ENCODE results near the gene CD180.

Gene CD180

DNA sequence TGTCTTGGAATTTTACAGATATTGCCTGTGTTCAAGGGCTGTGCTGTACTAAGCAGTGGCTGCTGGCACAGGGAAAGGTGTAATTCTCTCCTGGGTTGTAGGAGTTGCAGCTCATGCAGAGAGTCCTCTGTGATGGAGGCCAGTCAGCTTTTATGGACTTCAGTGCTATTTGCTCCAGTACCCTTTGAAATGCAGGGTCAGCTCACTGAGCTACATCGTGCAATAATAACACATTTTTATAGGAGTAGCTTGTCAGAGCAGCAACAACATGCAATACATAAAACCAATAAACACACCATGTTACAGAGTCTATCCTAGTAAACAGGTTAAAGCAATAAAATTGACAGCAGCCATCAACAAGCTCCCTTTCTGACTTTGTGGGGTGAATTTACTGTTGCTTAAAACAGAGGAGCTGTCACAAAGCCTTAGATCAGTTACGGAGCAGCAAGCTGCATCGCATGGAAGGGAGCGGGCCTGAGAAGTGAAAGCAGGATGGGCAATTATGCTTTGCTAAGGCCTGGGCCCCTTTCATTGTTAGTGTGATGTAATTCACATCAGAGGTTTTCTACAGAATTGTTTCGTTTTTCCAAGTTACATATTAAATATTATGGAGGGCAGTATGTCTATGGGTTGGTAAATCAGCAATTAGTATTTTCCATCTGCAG is 16.8 kb downstream of the CD180 start:
- Histone ChIP-seq H3K27ac (ENCODE audit: low read depth, low read length, poor library complexity, severe bottlenecking) (no peak overlapping the region), H3K4me2 (ENCODE audit: low read length) (no peak overlapping the region), H3K9me2 (ENCODE audit: low read depth, low read length) (no peaks in the 10 kb centered on the region), H3K27me3 (ENCODE audit: insufficient read depth, low read length) (no peaks in the 10 kb centered on the region), H3F3A (ENCODE audit: insufficient read depth, low read length) (no peaks in the 10 kb centered on the region), H4K20me1 (ENCODE audit: insufficient read depth, low read length) (no peaks in the 10 kb centered on the region), H2AFZ (ENCODE audit: low read length) (no peak overlapping the region), H3K4me3 (ENCODE audit: low read depth, low read length, poor library complexity, severe bottlenecking) (no peak overlapping the region), H3K9me3 (ENCODE audit: low read length) (peaks cover 13% of the 10 kb centered on the region), H3K9ac (ENCODE audit: low read length) (no peak overlapping the region), H3K36me3 (ENCODE audit: insufficient read depth, low read length) (peaks cover 75% of the 10 kb centered on the region), H3K79me2 (ENCODE audit: insufficient read depth, low read length) (no peaks in the 10 kb centered on the region), H3K4me1 (ENCODE audit: insufficient read depth, low read length, severe bottlenecking) (no peaks in the 10 kb centered on the region)
- TF ChIP-seq, protein P1, sequence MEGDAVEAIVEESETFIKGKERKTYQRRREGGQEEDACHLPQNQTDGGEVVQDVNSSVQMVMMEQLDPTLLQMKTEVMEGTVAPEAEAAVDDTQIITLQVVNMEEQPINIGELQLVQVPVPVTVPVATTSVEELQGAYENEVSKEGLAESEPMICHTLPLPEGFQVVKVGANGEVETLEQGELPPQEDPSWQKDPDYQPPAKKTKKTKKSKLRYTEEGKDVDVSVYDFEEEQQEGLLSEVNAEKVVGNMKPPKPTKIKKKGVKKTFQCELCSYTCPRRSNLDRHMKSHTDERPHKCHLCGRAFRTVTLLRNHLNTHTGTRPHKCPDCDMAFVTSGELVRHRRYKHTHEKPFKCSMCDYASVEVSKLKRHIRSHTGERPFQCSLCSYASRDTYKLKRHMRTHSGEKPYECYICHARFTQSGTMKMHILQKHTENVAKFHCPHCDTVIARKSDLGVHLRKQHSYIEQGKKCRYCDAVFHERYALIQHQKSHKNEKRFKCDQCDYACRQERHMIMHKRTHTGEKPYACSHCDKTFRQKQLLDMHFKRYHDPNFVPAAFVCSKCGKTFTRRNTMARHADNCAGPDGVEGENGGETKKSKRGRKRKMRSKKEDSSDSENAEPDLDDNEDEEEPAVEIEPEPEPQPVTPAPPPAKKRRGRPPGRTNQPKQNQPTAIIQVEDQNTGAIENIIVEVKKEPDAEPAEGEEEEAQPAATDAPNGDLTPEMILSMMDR (IDR thresholded peaks at IDR 0.05; ENCODE audit: low read length): no peak
- no peak for TF ChIP-seq EZH2 (IDR thresholded peaks at IDR 0.05; ENCODE audit: borderline replicate concordance, low read length)

DNA sequence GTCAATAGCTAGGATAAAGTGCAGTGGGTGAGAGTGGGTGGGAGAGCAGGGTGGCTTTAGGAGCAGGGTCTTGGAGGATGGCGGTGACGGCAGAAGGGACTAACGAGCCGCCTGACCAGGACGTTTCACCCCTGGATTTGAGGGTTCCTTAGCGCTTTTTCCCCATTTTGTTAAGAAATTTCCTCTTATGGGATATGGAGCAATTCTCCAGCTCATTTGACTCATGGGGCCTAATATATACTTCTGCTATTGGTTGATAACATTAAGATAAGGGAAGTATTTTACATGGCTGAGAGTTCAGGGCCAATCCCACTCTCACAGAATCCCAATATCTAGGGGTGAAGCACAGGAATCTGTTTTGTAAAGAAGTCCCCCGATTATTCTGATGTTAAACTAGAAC is 17.6 kb downstream of the CD180 start:
- no peaks in the 10 kb centered on the region for H3K27me3 ChIP-seq (ENCODE audit: insufficient read depth, low read length)
- no peak overlapping the region for H3K27ac ChIP-seq (ENCODE audit: low read depth, low read length, poor library complexity, severe bottlenecking)
- no peaks in the 10 kb centered on the region for H3K9me2 ChIP-seq (ENCODE audit: low read depth, low read length)
- H3K9ac ChIP-seq (ENCODE audit: low read length): no peak overlapping the region
- no peak overlapping the region for H3K4me2 ChIP-seq (ENCODE audit: low read length)
- peaks cover 68% of the 10 kb centered on the region for H3K36me3 ChIP-seq (ENCODE audit: insufficient read depth, low read length)
- no peaks in the 10 kb centered on the region for H3K79me2 ChIP-seq (ENCODE audit: insufficient read depth, low read length)
- H2AFZ ChIP-seq (ENCODE audit: low read length): no peak overlapping the region
- no peaks in the 10 kb centered on the region for H3K4me1 ChIP-seq (ENCODE audit: insufficient read depth, low read length, severe bottlenecking)
- peaks cover 13% of the 10 kb centered on the region for H3K9me3 ChIP-seq (ENCODE audit: low read length)
- TF ChIP-seq, protein P1 (IDR thresholded peaks at IDR 0.05; ENCODE audit: low read length): no peak
- no peak for TF ChIP-seq EZH2 (IDR thresholded peaks at IDR 0.05; ENCODE audit: borderline replicate concordance, low read length)
- no peaks in the 10 kb centered on the region for H4K20me1 ChIP-seq (ENCODE audit: insufficient read depth, low read length)
- H3F3A ChIP-seq (ENCODE audit: insufficient read depth, low read length): no peaks in the 10 kb centered on the region
- no peak overlapping the region for H3K4me3 ChIP-seq (ENCODE audit: low read depth, low read length, poor library complexity, severe bottlenecking)

DNA sequence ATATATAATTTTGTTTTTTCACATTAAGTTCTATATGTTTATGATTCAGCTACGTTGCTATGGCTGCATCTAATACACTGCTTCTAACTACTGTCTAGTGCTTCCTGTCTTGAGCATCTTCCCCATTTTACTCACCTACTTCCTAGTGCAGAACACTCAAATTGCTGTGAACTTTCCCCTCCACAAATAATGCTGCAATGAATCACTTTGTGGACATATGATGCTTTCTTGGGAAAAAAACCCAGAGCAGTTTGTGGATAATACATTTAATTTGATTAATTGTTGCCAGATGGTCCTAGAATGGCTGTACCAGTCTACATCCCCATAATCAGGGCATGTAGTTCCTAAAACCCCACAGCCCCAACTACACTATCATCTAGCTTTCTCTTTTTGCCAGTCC is 18.5 kb downstream of the CD180 start:
- Histone ChIP-seq H3K9ac (ENCODE audit: low read length) (no peak overlapping the region), H3K79me2 (ENCODE audit: insufficient read depth, low read length) (no peaks in the 10 kb centered on the region), H3K36me3 (ENCODE audit: insufficient read depth, low read length) (peaks cover 59% of the 10 kb centered on the region), H3K4me1 (ENCODE audit: insufficient read depth, low read length, severe bottlenecking) (no peaks in the 10 kb centered on the region), H3K4me2 (ENCODE audit: low read length) (no peak overlapping the region), H2AFZ (ENCODE audit: low read length) (no peak overlapping the region), H3K27ac (ENCODE audit: low read depth, low read length, poor library complexity, severe bottlenecking) (no peak overlapping the region), H3K27me3 (ENCODE audit: insufficient read depth, low read length) (no peaks in the 10 kb centered on the region), H3K9me2 (ENCODE audit: low read depth, low read length) (no peaks in the 10 kb centered on the region), H3K9me3 (ENCODE audit: low read length) (peaks cover 13% of the 10 kb centered on the region), H3F3A (ENCODE audit: insufficient read depth, low read length) (no peaks in the 10 kb centered on the region), H4K20me1 (ENCODE audit: insufficient read depth, low read length) (no peaks in the 10 kb centered on the region), H3K4me3 (ENCODE audit: low read depth, low read length, poor library complexity, severe bottlenecking) (no peak overlapping the region)
- TF ChIP-seq EZH2 (IDR thresholded peaks at IDR 0.05; ENCODE audit: borderline replicate concordance, low read length): no peak
- TF ChIP-seq, protein P1 (IDR thresholded peaks at IDR 0.05; ENCODE audit: low read length): no peak
